HUES6 (cell line): ENCODE data around the gene PRG3.
"Not testable (repeated sequence)": the region's sequence is repeated elsewhere in the genome, so short reads cannot be mapped to it uniquely, and the experiment has no call there.

ENCODE experiments used
- H3K27ac ChIP-seq: 2 replicates; pipeline ENCODE4 v1.7.0; 2013; ENCODE audit warnings: low read depth, mild to moderate bottlenecking, low read length, inconsistent platforms
- H3K27me3 ChIP-seq: 2 replicates; pipeline ENCODE4 v1.6.1; 2013; ENCODE audit warnings: low read length; ENCODE audit not compliant: control insufficient read depth, insufficient read depth
- H3K36me3 ChIP-seq: 2 replicates; pipeline ENCODE4 v1.6.1; 2013; ENCODE audit warnings: low read length; ENCODE audit not compliant: control insufficient read depth, insufficient read depth
- H3K4me1 ChIP-seq: 2 replicates; pipeline ENCODE4 v1.6.1; 2013; ENCODE audit warnings: low read length; ENCODE audit not compliant: control insufficient read depth, insufficient read depth
- H3K4me3 ChIP-seq: 2 replicates; pipeline ENCODE4 v1.5.1; 2013; ENCODE audit warnings: low read depth, low read length
- H3K9ac ChIP-seq: one replicate; pipeline ENCODE4 v1.6.1; 2013; ENCODE audit warnings: mild to moderate bottlenecking, low read length
- H3K9me3 ChIP-seq: 2 replicates; pipeline ENCODE4 v1.6.1; 2013; ENCODE audit warnings: low read depth, low read length; ENCODE audit not compliant: control insufficient read depth, insufficient read depth

PRG3 gene

DNA sequence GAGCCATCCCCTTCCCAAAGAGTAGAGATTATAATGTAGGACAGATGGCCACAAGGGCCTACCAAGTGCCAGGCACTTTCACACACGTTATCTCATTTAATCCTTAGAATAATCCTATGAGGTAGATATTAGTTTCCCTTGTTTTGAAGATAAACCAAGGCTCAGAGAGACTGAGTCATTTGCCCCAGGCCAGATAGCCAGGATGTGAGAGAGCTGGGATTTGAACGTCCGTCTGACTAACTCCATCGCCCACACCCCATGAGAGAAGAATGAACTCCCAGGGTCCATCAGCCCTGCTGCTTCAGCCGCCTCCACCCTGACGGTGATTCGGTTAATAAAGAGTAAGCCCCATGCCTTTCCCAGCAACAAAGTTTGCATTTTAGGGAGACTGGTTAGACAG, 10.7 kb downstream of the PRG3 start:
- no peak overlapping the region for H3K27ac ChIP-seq
- H3K36me3 ChIP-seq: no peaks in the 10 kb centered on the region
- H3K4me1 ChIP-seq: peaks cover 10% of the 10 kb centered on the region
- H3K9me3 ChIP-seq: no peaks in the 10 kb centered on the region
- no peak overlapping the region for H3K9ac ChIP-seq
- H3K27me3 ChIP-seq: peaks cover 3% of the 10 kb centered on the region; the same call in 1 of the 2 replicates
- H3K4me3 ChIP-seq: no peak overlapping the region

- Histone ChIP-seq H3K27ac (no peak overlapping the region), H3K9me3 (no peaks in the 10 kb centered on the region), H3K36me3 (no peaks in the 10 kb centered on the region), H3K27me3 (peaks cover 3% of the 10 kb centered on the region; the same call in 1 of the 2 replicates), H3K4me3 (no peak overlapping the region), H3K4me1 (peaks cover 18% of the 10 kb centered on the region), H3K9ac (no peak overlapping the region)
Measured at GRCh38 chr11:57368845-57369232, 12.1 kb downstream of the PRG3 start.

DNA sequence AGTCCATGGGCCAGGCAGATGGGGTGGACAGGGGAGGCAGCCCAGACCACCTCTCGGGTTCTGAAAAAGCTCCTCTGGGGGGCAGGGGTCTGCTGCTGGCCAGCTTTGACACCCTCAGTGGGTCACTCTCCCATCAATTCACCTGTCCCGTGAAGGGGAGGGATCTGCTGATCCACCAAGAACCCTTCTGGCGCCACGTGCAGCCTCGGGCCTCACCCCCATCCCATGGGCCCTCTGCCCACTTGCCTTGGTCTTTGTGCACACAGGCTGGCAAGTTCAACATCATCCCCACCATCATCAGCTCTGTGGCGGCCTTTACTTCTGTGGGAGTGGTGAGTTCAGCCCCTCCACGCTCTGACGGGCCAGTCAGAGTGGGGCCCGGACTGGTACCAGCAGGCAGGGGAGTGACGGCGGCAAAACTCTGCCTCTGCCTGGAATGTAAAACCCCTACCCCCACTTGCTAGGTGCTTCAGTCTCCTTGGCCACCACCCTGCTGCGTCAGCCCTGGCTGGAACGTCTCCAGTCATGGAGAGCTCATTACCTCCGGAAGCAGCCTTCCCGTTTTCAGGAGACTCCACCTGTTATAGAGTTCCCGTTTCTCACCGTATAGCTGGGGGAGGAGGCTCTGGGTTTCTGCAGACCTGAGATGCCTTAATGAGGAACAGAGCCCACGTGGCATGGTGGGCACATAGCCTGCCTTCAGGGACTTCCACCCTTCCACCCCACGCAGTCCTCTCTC, 12.7 kb downstream of the PRG3 start:
- H3K4me1 ChIP-seq: peaks cover 18% of the 10 kb centered on the region
- no peak overlapping the region for H3K27ac ChIP-seq
- peaks cover 3% of the 10 kb centered on the region; the same call in 1 of the 2 replicates for H3K27me3 ChIP-seq
- no peaks in the 10 kb centered on the region for H3K9me3 ChIP-seq
- H3K36me3 ChIP-seq: no peaks in the 10 kb centered on the region
- no peak overlapping the region for H3K4me3 ChIP-seq
- no peak overlapping the region for H3K9ac ChIP-seq

- no peak overlapping the region for H3K27ac ChIP-seq
- no peaks in the 10 kb centered on the region for H3K36me3 ChIP-seq
- no peaks in the 10 kb centered on the region for H3K9me3 ChIP-seq
- peaks cover 21% of the 10 kb centered on the region for H3K4me1 ChIP-seq
- no peak overlapping the region for H3K4me3 ChIP-seq
- no peaks in the 10 kb centered on the region for H3K27me3 ChIP-seq
- H3K9ac ChIP-seq: no peak overlapping the region
Measured at GRCh38 chr11:57364851-57365660, 15.9 kb downstream of the PRG3 start.

DNA sequence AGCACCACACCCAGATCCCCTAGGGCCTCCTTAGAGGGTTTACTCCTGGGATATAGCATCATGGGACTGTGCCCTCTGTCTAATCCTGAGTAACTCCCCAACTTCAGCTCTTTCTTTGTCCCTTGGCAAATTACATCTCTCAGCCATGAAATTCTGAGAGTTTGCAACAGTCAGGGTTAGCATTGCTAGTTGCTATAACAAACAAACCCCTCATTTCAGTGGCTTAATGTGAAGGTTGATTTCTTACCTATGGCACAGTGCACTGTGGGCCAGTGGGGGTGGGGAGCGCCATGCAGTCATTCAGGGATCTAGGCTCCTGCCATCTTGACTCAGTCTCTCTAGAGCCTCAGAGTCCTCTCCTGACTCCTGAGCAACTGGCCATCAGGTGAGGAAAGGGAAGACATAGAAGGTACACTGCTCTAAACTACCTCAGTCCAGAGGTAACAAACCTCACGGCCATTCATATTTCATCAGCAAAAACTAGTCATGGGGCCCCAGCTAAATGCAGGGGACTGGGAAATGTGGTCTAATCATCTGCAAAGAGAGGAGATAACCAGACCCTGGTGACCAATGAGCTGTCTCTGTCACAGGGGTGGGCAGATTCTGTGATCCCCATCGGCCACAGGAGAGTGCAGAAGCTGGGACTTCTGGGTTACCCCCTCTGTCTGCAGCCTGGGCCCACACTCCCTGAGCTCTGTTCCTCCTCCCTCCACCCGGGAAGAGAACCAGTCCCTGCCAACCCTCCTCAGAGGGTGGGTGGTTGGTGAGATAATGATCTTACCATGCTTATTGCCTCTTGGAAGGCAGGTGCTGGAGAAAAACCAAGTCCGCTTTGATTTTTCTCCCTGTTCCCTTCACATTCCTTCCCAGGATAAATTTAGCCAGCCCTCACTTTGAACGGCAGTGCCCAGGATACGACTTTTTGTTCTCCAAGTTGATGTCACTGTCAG, 17.5 kb downstream of the PRG3 start:
- Histone ChIP-seq H3K9ac (no peak overlapping the region), H3K9me3 (no peaks in the 10 kb centered on the region), H3K27me3 (no peaks in the 10 kb centered on the region), H3K4me1 (peaks cover 33% of the 10 kb centered on the region), H3K36me3 (no peaks in the 10 kb centered on the region), H3K27ac (no peak overlapping the region), H3K4me3 (no peak overlapping the region)

DNA sequence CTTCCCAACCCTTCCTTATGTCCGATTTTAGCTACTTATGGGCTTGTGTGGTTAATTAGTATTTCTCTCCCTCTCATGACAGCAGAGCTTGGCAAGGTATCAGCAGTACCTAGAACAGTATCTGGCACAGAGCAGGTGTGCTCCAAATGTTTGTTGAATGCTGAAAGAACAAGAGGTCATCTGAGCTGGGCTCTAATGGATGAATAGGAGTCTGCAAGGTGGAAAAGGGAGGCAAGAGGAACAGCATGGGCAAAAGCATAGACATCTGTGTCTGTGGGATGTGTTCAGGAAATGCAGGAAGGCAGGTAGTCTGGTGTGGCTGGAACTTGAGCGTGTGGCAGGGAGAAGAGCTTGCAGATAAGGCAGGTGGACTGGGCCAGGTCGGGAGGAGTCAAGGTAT, 19.0 kb downstream of the PRG3 start:
- Histone ChIP-seq H3K36me3 (no peaks in the 10 kb centered on the region), H3K4me3 (no peak overlapping the region), H3K9me3 (no peaks in the 10 kb centered on the region), H3K27me3 (no peaks in the 10 kb centered on the region), H3K9ac (no peak overlapping the region), H3K4me1 (peaks cover 33% of the 10 kb centered on the region), H3K27ac (no peak overlapping the region)

GRCh38 chr11:57361420-57361819, 19.5 kb downstream of the PRG3 start:
- H3K9ac ChIP-seq, H3K4me3 ChIP-seq, H3K36me3 ChIP-seq, H3K9me3 ChIP-seq, H3K27ac ChIP-seq, H3K27me3 ChIP-seq: not testable (repeated sequence)
- H3K4me1 ChIP-seq: peaks cover 33% of the 10 kb centered on the region

DNA sequence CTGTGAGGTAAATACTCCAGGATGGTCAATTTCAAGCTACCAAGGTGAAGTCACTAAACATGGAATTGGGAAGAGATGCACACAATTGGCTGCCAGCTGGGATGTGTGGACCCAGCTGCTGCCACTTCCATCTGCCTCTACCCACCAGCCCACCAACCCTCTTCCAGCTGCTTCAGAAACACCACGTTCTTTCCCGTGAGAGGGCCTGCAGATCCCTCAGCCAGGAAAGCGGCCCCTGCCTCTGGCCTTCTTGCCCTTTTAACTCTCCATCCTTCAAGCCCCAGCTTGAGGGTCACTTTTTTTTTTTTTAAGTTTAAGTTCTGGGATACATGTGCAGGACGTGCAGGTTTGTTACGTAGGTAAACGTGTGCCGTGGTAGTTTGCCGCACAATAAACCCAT, 20.0 kb downstream of the PRG3 start:
- Histone ChIP-seq H3K27me3 (no peaks in the 10 kb centered on the region), H3K4me3 (no peak overlapping the region), H3K9me3 (no peaks in the 10 kb centered on the region), H3K4me1 (peaks cover 30% of the 10 kb centered on the region), H3K27ac (no peak overlapping the region), H3K36me3 (no peaks in the 10 kb centered on the region), H3K9ac (no peak overlapping the region)

DNA sequence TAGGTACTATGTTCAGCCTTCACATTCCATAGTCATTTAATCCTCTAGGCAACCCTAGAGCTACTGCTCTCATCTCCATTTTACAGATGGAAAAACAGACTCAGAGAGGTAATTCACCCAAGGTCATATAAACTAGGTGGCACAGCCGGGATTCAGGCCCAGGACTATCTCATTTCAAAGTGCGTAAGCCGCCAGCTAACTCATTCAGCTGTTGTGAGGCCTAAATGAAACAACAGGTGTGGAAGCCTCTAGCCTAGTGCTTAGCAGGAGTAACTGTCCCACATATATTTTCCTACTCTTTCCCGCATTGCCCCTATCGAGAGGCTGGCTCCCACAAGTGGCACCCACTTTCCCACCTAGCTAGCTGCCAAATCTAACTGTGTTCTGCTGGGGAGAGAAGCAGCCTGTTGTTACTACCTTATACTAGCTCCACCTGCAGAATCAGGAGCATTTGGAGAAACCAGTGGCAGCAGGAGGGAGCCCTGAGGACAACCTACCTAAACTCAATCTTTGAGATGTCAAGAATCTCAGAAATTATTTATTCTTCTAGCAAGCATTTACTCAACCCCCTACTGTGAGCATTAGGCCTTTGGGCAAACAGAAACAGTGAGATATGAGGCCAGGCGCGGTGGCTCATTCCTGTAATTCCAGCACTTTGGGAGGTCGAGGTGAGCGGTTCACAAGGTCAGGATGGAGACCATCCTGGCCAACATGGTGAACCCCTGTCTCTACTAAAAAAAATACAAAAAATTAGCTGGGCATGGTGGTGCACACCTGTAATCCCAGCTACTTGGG, 20.9 kb downstream of the PRG3 start:
- Histone ChIP-seq H3K9ac (no peak overlapping the region), H3K27me3 (no peaks in the 10 kb centered on the region), H3K4me1 (peaks cover 21% of the 10 kb centered on the region), H3K4me3 (no peak overlapping the region), H3K9me3 (no peaks in the 10 kb centered on the region), H3K36me3 (no peaks in the 10 kb centered on the region), H3K27ac (no peak overlapping the region)

DNA sequence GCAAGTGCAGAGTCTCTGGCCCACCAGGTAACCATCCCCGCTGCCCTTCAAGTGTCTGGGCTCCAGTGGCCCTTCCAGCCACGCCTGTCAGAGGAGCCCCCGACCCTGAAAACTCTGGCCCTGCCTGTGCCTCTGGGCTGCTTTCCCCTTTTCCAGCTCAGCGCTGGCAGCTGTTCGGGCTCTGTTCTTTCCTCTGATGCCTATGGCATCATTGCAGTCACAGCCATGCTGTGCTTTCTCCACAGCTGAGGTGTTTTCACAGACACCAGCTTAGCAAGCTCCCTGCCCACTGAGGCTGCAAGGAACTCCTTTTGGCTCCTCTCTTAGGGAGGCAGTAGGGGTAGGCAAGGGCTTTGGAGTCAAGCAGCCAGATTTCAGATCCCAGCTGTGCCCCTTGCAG, 21.6 kb downstream of the PRG3 start:
- no peaks in the 10 kb centered on the region for H3K27me3 ChIP-seq
- no peaks in the 10 kb centered on the region for H3K36me3 ChIP-seq
- H3K4me1 ChIP-seq: peaks cover 15% of the 10 kb centered on the region
- no peak overlapping the region for H3K9ac ChIP-seq
- no peak overlapping the region for H3K27ac ChIP-seq
- no peak overlapping the region for H3K4me3 ChIP-seq
- H3K9me3 ChIP-seq: no peaks in the 10 kb centered on the region
